A549 (cell line): ENCODE results near the gene CSMD2. TPM values are rescaled to one million over a fixed set of nuclear protein-coding genes. Genes with fewer than 3 reads are reported as not detected.

Experiments
- ATAC-seq, 2 experiments: fragments of 200-7000 bp in 1 of 2; fragments of >200 bp in 1 of 2; cut with Nextera tagmentation in 1 of 2; cut with Tn5 transposase in 1 of 2; 3 replicates each; pipeline versions ENCODE4 v1.8.0 to v1.9.1; 2018 to 2020; ENCODE audit warnings: mild to moderate bottlenecking in 1 of 2, moderate library complexity in 1 of 2
- CTCF ChIA-PET: fragments of 300-600 bp; sonication (Branson Sonifier 250); formaldehyde crosslinking; extraction: SDS; loops from one replicate; lab custom pipeline; 2021; ENCODE audit warnings: antibody characterized with exemption, inconsistent platforms; lab: Yijun Ruan, JAX
- POLR2A ChIA-PET: fragments of 350-600 bp; formaldehyde crosslinking; extraction: SDS; loops from one replicate; lab custom pipeline; 2021; ENCODE audit warnings: antibody characterized with exemption, inconsistent platforms; lab: Yijun Ruan, JAX
- DNase-seq, 2 experiments: peaks; one replicate each; pipeline versions ENCODE4 v3.0.0 to v3.0.0-alpha.2; 2011 to 2016; ENCODE audit warnings: low read depth in 1 of 2, low spot score in 1 of 2
- FAIRE-seq: peaks from 2 replicates; lab custom pipeline; 2011; peaks lifted over from hg19 to GRCh38; lab: Jason Lieb, UNC
- H3K27ac ChIP-seq, 2 experiments: fragments of >200 bp; sonication (Bioruptor Twin); formaldehyde crosslinking; 3 replicates each; pipeline ENCODE4 v1.5.1; 2016 to 2017
- H3K4me1 ChIP-seq: fragments of >200 bp; sonication (Bioruptor Twin); formaldehyde crosslinking; 3 replicates; pipeline ENCODE4 v1.6.1; 2016
- H3K4me2 ChIP-seq: fragments of >200 bp; sonication (Bioruptor Twin); formaldehyde crosslinking; 3 replicates; pipeline ENCODE4 v1.6.1; 2016
- H3K4me3 ChIP-seq: fragments of >200 bp; sonication (Bioruptor Twin); formaldehyde crosslinking; 3 replicates; pipeline ENCODE4 v1.5.1; 2016
- H3K9me3 ChIP-seq: fragments of >200 bp; sonication (Bioruptor Twin); formaldehyde crosslinking; 3 replicates; pipeline ENCODE4 v1.6.1; 2016
- CBX8 ChIP-seq: fragments of 200-600 bp; sonication (generic); IDR thresholded peaks from 2 replicates; pipeline ENCODE4 v1.6.1; 2016
- CHD2 ChIP-seq: fragments of 150-350 bp; IDR thresholded peaks from 2 replicates; pipeline ENCODE4 v1.6.1; 2014; ENCODE audit warnings: low read length; ENCODE audit not compliant: partially characterized antibody
- EHF ChIP-seq: fragments of 250-450 bp; sonication (Bioruptor Pico); IDR thresholded peaks from 2 replicates; pipeline ENCODE4 v1.5.0; 2020; ENCODE audit warnings: mild to moderate bottlenecking
- ESRRA ChIP-seq: fragments of 150-350 bp; IDR thresholded peaks from 2 replicates; pipeline ENCODE4 v1.6.1; 2014; ENCODE audit warnings: mild to moderate bottlenecking, low read length, borderline replicate concordance
- FOSL2 ChIP-seq, 2 experiments: fragments of 450-650 bp in 1 of 2; fragments of >200 bp in 1 of 2; sonication (Bioruptor Twin) in 1 of 2; formaldehyde crosslinking; IDR thresholded peaks; 2 replicates each; pipeline versions ENCODE4 v1.5.0 to v1.6.1; 2016 to 2020; ENCODE audit warnings: mild to moderate bottlenecking in 1 of 2, moderate library complexity in 1 of 2
- GATA3 ChIP-seq: IDR thresholded peaks from 2 replicates; pipeline ENCODE4 v1.6.1; 2012; ENCODE audit warnings: borderline replicate concordance
- HDAC2 ChIP-seq: fragments of 200-600 bp; sonication (generic); IDR thresholded peaks from 2 replicates; pipeline ENCODE4 v1.6.1; 2016
- HOXA7 ChIP-seq: fragments of 250-450 bp; sonication (Bioruptor Pico); IDR thresholded peaks from 2 replicates; pipeline ENCODE4 v1.5.0; 2020; ENCODE audit warnings: mild to moderate bottlenecking, moderate library complexity
- HOXB13 ChIP-seq: fragments of 250-450 bp; sonication (Bioruptor Pico); IDR thresholded peaks from 2 replicates; pipeline ENCODE4 v1.5.0; 2020; ENCODE audit warnings: low read depth, mild to moderate bottlenecking, moderate library complexity
- KDM1A ChIP-seq: fragments of 200-600 bp; sonication (generic); IDR thresholded peaks from 2 replicates; pipeline ENCODE4 v1.6.1; 2016; ENCODE audit warnings: low read depth, mild to moderate bottlenecking
- MAFK ChIP-seq: fragments of 450-650 bp; IDR thresholded peaks from 2 replicates; pipeline ENCODE4 v1.6.1; 2014; ENCODE audit not compliant: partially characterized antibody
- MYC ChIP-seq: IDR thresholded peaks from 2 replicates; pipeline ENCODE4 v1.6.1; 2012; ENCODE audit warnings: mild to moderate bottlenecking, inconsistent platforms, low read length, improper control_type of control experiment, borderline replicate concordance
- NR3C1 ChIP-seq: fragments of >200 bp; sonication (Bioruptor Twin); formaldehyde crosslinking; IDR thresholded peaks from 3 replicates; pipeline ENCODE4 v1.6.1; 2017
- POLR2AphosphoS2 ChIP-seq: conservative IDR thresholded peaks from 2 replicates; pipeline ENCODE4 v1.6.1; 2012; ENCODE audit warnings: low read length, improper control_type of control experiment, inconsistent platforms
- RARB ChIP-seq: fragments of 250-450 bp; sonication (Bioruptor Pico); IDR thresholded peaks from 2 replicates; pipeline ENCODE4 v1.8.0; 2021; ENCODE audit warnings: mild to moderate bottlenecking, moderate library complexity
- RCOR1 ChIP-seq: fragments of 150-350 bp; IDR thresholded peaks from 2 replicates; pipeline ENCODE4 v1.6.1; 2014; ENCODE audit warnings: antibody characterized with exemption, low read length, low read depth
- RNF2 ChIP-seq: fragments of 200-600 bp; sonication (generic); IDR thresholded peaks from 2 replicates; pipeline ENCODE4 v1.6.1; 2016; ENCODE audit warnings: low read depth, mild to moderate bottlenecking, antibody characterized with exemption, moderate library complexity, borderline replicate concordance
- SMC3 ChIP-seq: fragments of >200 bp; sonication (Bioruptor Twin); formaldehyde crosslinking; IDR thresholded peaks from 3 replicates; pipeline ENCODE4 v1.6.1; 2018; ENCODE audit warnings: inconsistent platforms
- SREBF2 ChIP-seq: fragments of 450-650 bp; IDR thresholded peaks from 2 replicates; pipeline ENCODE4 v1.6.1; 2014; ENCODE audit warnings: mild to moderate bottlenecking, moderate library complexity
- TP53 ChIP-seq: fragments of 250-450 bp; sonication (Bioruptor Pico); IDR thresholded peaks from 2 replicates; pipeline ENCODE4 v1.5.0; 2021; ENCODE audit warnings: mild to moderate bottlenecking, moderate library complexity
- USF2 ChIP-seq: fragments of 450-650 bp; IDR thresholded peaks from 2 replicates; pipeline ENCODE4 v1.6.1; 2014; ENCODE audit warnings: antibody characterized with exemption
- ZC3H11A ChIP-seq: fragments of 450-650 bp; IDR thresholded peaks from 2 replicates; pipeline ENCODE4 v1.6.1; 2014; ENCODE audit warnings: antibody characterized with exemption, mild to moderate bottlenecking
- ZFP36 ChIP-seq: fragments of 450-650 bp; IDR thresholded peaks from 2 replicates; pipeline ENCODE4 v1.6.1; 2014; ENCODE audit warnings: borderline replicate concordance; ENCODE audit not compliant: partially characterized antibody
- ZNF302 ChIP-seq: fragments of 250-450 bp; sonication (Bioruptor Pico); IDR thresholded peaks from 2 replicates; pipeline ENCODE4 v1.9.0; 2021; ENCODE audit warnings: inconsistent platforms, mild to moderate bottlenecking, moderate library complexity
- ZSCAN20 ChIP-seq: fragments of 250-450 bp; sonication (Bioruptor Pico); IDR thresholded peaks from 2 replicates; pipeline ENCODE4 v1.8.0; 2022; ENCODE audit warnings: mild to moderate bottlenecking, moderate library complexity
- WGBS: methylation state at CpG from one replicate; pipeline ENCODE4 v1.1.6; 2017; ENCODE audit errors: missing lambda C conversion rate; 5-methylcytosine and 5-hydroxymethylcytosine counted together
- polyA plus RNA-seq, 4 experiments: library from polyadenylated mRNA; depleted of rRNA in 3 of 4; stranded (reverse); fragments of >200 nt; fragmentation: RNase III in 1 of 4; extraction: RNeasy Plus Mini Kit Qiagen cat#74134 plus additional on column Dnase treatment in 1 of 4; gene quantifications; 2 replicates in 3 of 4; 3 replicates in 1 of 4; pipeline ENCODE4 v1.2.3, GENCODE V29; 2011 to 2017
- TF ChIP-seq, protein P1 (sequence below): fragments of 200-600 bp; sonication (generic); IDR thresholded peaks from 2 replicates; pipeline ENCODE4 v1.6.1; 2016; ENCODE audit warnings: antibody characterized with exemption, mild to moderate bottlenecking, moderate library complexity
- TF ChIP-seq, protein P2 (sequence below): fragments of 250-450 bp; sonication (Bioruptor Pico); IDR thresholded peaks from 2 replicates; pipeline ENCODE4 v1.5.0; 2021; ENCODE audit warnings: mild to moderate bottlenecking, moderate library complexity, borderline replicate concordance

Gene CSMD2
- polyA plus RNA-seq, 2 of the 4 experiments (the other 2 are of a cell fraction): not detected

GRCh38 chr1:33905241-33905640 is 259.8 kb downstream of the CSMD2 start:
- H3K4me1 ChIP-seq: no peaks in the 10 kb centered on the region
- ChIA-PET POLR2A (no interaction called here), CTCF (no interaction called here)
- no peak overlapping the region for H3K4me2 ChIP-seq
- H3K9me3 ChIP-seq: no peaks in the 10 kb centered on the region
- H3K4me3 ChIP-seq: no peak overlapping the region
- ATAC-seq (no peak), DNase-seq (no peak), FAIRE-seq (no peak)
- 2% methylated on average over 3 of the region's 3 CpGs for WGBS
- H3K27ac ChIP-seq: no peak overlapping the region
- TF ChIP-seq RNF2 (no peak), GATA3 (no peak), SMC3 (no peak), KDM1A (no peak), FOSL2 (IDR thresholded peaks at IDR 0.05) (no peak), FOSL2 (CRISPR knock-in tag; IDR thresholded peaks at IDR 0.05) (no peak), ZSCAN20 (no peak), HDAC2 (no peak), HOXB13 (no peak), SREBF2 (no peak), RARB (CRISPR knock-in tag) (no peak), HOXA7 (CRISPR knock-in tag) (no peak), CBX8 (no peak)
- TF ChIP-seq, protein P1, sequence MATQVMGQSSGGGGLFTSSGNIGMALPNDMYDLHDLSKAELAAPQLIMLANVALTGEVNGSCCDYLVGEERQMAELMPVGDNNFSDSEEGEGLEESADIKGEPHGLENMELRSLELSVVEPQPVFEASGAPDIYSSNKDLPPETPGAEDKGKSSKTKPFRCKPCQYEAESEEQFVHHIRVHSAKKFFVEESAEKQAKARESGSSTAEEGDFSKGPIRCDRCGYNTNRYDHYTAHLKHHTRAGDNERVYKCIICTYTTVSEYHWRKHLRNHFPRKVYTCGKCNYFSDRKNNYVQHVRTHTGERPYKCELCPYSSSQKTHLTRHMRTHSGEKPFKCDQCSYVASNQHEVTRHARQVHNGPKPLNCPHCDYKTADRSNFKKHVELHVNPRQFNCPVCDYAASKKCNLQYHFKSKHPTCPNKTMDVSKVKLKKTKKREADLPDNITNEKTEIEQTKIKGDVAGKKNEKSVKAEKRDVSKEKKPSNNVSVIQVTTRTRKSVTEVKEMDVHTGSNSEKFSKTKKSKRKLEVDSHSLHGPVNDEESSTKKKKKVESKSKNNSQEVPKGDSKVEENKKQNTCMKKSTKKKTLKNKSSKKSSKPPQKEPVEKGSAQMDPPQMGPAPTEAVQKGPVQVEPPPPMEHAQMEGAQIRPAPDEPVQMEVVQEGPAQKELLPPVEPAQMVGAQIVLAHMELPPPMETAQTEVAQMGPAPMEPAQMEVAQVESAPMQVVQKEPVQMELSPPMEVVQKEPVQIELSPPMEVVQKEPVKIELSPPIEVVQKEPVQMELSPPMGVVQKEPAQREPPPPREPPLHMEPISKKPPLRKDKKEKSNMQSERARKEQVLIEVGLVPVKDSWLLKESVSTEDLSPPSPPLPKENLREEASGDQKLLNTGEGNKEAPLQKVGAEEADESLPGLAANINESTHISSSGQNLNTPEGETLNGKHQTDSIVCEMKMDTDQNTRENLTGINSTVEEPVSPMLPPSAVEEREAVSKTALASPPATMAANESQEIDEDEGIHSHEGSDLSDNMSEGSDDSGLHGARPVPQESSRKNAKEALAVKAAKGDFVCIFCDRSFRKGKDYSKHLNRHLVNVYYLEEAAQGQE: no peak
- TF ChIP-seq, protein P2, sequence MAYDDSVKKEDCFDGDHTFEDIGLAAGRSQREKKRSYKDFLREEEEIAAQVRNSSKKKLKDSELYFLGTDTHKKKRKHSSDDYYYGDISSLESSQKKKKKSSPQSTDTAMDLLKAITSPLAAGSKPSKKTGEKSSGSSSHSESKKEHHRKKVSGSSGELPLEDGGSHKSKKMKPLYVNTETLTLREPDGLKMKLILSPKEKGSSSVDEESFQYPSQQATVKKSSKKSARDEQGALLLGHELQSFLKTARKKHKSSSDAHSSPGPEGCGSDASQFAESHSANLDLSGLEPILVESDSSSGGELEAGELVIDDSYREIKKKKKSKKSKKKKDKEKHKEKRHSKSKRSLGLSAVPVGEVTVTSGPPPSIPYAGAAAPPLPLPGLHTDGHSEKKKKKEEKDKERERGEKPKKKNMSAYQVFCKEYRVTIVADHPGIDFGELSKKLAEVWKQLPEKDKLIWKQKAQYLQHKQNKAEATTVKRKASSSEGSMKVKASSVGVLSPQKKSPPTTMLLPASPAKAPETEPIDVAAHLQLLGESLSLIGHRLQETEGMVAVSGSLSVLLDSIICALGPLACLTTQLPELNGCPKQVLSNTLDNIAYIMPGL (CRISPR knock-in tag): no peak

- no peak overlapping the region for H3K4me2 ChIP-seq
- CTCF ChIA-PET: no interaction called here
- no peak for TF ChIP-seq MYC
- no peak for TF ChIP-seq POLR2AphosphoS2
- TF ChIP-seq SMC3: no peak
- TF ChIP-seq ZFP36: no peak
- no peak for TF ChIP-seq ESRRA
- TF ChIP-seq TP53 (CRISPR knock-in tag): no peak
- TF ChIP-seq NR3C1: no peak
- TF ChIP-seq RCOR1: no peak
- no peak for TF ChIP-seq EHF (CRISPR knock-in tag)
- no peak for TF ChIP-seq CHD2
- TF ChIP-seq MAFK: no peak
- no peak for TF ChIP-seq USF2
- TF ChIP-seq ZC3H11A: no peak
- no peak for TF ChIP-seq ZNF302
- no peak for TF ChIP-seq FOSL2 (IDR thresholded peaks at IDR 0.05)
- TF ChIP-seq FOSL2 (CRISPR knock-in tag; IDR thresholded peaks at IDR 0.05): no peak
- DNase-seq (no peak), FAIRE-seq (no peak), ATAC-seq (no peak)
- POLR2A ChIA-PET: no interaction called here
- no peak overlapping the region for H3K27ac ChIP-seq
- no peaks in the 10 kb centered on the region for H3K9me3 ChIP-seq
- H3K4me3 ChIP-seq: no peak overlapping the region
- H3K4me1 ChIP-seq: no peaks in the 10 kb centered on the region
- 0% methylated on average over 2 of the region's 2 CpGs for WGBS
Observed at GRCh38 chr1:33903210-33903589, 261.8 kb downstream of the CSMD2 start.
